Measurements from ENCODE around the gene TTC21A.

DNA sequence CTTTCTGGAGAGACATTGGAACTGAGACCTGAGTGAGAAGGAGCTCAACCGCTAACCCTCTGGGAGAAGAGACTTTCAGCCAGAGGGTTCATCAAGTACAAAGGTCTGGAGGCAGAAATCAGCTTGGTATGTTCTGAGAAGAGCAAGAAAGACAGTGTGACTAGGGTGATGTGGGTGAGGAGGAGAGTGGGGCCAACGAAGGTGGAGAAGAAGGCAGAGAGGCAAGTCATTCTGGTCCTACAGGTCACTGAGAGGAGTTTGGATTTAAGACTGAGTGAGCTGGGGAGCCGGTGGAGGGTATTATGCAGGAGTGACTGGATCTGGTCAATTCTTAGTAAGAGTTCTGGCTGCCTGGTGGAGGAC, 72.7 kb downstream of the TTC21A start:
- no peak for TF ChIP-seq SIN3A (IDR thresholded peaks at IDR 0.05; ENCODE audit: borderline replicate concordance, insufficient read depth, low read depth, low read length)
- TF ChIP-seq, protein P1, sequence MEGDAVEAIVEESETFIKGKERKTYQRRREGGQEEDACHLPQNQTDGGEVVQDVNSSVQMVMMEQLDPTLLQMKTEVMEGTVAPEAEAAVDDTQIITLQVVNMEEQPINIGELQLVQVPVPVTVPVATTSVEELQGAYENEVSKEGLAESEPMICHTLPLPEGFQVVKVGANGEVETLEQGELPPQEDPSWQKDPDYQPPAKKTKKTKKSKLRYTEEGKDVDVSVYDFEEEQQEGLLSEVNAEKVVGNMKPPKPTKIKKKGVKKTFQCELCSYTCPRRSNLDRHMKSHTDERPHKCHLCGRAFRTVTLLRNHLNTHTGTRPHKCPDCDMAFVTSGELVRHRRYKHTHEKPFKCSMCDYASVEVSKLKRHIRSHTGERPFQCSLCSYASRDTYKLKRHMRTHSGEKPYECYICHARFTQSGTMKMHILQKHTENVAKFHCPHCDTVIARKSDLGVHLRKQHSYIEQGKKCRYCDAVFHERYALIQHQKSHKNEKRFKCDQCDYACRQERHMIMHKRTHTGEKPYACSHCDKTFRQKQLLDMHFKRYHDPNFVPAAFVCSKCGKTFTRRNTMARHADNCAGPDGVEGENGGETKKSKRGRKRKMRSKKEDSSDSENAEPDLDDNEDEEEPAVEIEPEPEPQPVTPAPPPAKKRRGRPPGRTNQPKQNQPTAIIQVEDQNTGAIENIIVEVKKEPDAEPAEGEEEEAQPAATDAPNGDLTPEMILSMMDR (IDR thresholded peaks at IDR 0.05), result no peak
- TF ChIP-seq POLR2AphosphoS5 (IDR thresholded peaks at IDR 0.05; ENCODE audit: low read depth, low read length), result no peak

All from Panc1 (cell line).